ENCODE measurements around the gene TSHB.
A peak's percentile ranks its signal among the peaks of the same experiment; 100 is the strongest.
"Not testable (repeated sequence)": the region's sequence is repeated elsewhere in the genome, so short reads cannot be mapped to it uniquely, and the experiment has no call there.

The TSHB gene

GRCh38 chr1:115029526-115029925, at the start of gene TSHB:
Gene TSHB, plus strand, starts transcription at chr1:115029826. Its CDS starts 3,537 bp downstream, at chr1:115033363.
- no peak for DNase-seq (ENCODE audit: low read depth in 2 of 2, low spot score in 1 of 2)

DNA sequence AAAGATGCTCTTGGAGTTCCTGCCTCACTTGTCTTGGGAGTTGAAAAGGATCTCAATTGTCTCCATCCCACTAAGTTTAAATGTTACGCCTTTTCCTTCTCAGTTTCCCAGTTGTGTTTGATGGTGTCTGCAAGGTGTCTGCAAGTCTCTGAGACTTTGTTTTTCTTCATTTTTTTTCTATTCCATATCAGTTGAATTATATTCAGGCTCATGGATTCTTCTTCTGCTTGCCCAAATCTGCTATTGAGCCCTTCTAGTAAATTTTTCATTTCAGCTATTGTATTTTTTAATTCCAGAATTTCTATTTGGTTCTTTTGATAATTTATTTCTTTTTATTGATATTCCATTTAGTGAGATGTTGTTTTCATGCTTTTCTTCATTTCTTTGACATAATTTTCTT, 47.4 kb upstream of the TSHB start:
- DNase-seq (ENCODE audit: low read depth in 2 of 2, low spot score in 1 of 2) = no peak

DNA sequence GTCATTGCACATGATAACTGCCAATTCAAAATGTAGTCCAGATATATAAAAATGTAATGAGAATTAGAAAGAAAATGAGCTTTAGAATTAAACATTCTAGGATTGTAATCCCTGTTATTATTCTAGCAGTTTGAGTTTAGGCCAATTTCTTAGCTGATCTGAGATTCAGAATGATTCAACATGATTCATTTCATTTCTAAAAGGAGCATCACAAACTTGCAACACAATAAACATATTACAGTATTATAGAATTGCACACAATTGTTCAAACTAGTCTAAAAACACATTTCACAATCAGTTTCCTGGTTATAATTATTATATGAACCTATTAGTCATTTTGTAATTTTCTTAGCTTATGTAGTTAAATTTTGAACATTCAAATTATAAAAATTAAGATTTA, 43.3 kb upstream of the TSHB start:
- DNase-seq (ENCODE audit: low read depth in 2 of 2, low spot score in 1 of 2) = no peak

- no peak for DNase-seq (ENCODE audit: low read depth in 2 of 2, low spot score in 1 of 2)
Observed at GRCh38 chr1:114988095-114988494, 41.5 kb upstream of the TSHB start.

GRCh38 chr1:114997510-114998289, 31.9 kb upstream of the TSHB start:
- no peak for DNase-seq (ENCODE audit: low read depth in 2 of 2, low spot score in 1 of 2)

DNA sequence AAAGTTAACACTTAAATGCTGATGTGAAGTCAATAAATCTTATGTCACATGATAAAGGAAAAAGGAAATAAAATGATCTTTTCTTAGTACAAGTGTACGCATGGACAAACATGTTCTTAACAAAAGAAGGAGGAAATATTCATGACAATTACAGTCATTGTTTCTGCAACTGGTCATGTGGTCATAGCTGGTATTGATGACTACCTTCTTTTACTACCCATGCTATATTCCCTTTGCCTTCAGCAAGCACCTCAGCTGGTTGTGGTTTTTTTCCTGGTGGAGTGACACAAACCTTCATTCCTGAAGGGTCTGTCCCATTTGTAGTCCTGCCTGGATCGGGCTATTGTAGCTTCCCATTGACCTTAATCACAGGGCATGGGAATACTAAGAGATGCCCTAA, 23.4 kb upstream of the TSHB start:
- no peak for DNase-seq (ENCODE audit: low read depth in 2 of 2, low spot score in 1 of 2)

- DNase-seq (ENCODE audit: low read depth in 2 of 2, low spot score in 1 of 2) = no peak
Observed at GRCh38 chr1:115012006-115012405, 17.6 kb upstream of the TSHB start.

DNA sequence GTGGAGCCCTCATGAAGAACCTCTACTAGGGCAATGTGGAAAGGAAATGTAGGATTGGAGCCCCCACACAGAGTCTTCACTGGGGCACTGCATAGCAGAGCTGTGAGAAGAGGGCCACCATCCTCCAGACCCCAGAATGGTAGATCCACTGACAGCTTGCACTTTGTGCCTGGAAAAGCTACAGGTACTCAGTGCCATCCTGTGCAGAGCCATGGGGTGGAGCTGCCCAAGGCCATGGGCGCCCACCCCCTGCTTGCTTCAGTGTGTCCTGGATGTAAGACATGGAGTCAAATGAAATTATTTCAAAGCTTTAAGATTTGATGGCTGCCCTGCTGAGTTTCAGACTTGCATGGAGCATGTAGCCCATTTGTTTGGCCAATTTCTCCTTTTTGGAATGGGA, 17.2 kb upstream of the TSHB start:
- no peak for DNase-seq (ENCODE audit: low read depth in 2 of 2, low spot score in 1 of 2)

GRCh38 chr1:115013792-115014191, 15.8 kb upstream of the TSHB start:
- no peak for DNase-seq (ENCODE audit: low read depth in 2 of 2, low spot score in 1 of 2)

GRCh38 chr1:115019549-115019948, 10.1 kb upstream of the TSHB start:
- DNase-seq (ENCODE audit: low read depth in 2 of 2, low spot score in 1 of 2) = not testable (repeated sequence)

GRCh38 chr1:115021145-115021544, 8.5 kb upstream of the TSHB start:
- no peak for DNase-seq (ENCODE audit: low read depth in 2 of 2, low spot score in 1 of 2)

DNA sequence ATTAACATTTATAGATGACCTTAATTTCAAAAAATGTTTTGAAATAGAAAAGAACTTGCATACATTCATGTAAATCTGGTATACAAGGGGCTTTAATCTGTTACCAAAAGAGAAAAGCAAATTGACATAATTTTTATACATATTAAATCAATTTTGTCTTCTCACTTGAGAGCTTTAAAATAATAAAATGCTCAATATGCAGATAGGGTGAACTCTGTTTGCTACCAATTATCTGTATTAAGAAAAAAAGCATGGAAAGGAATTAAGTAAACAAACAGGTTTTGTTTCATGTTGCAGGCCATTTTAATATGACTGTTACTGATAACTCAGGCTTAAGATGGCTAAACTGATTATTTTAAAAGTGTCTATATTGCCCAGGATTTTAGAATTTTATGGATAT, 6.0 kb upstream of the TSHB start:
- DNase-seq (ENCODE audit: low read depth in 2 of 2, low spot score in 1 of 2) = no peak

GRCh38 chr1:115031595-115031994, 2.0 kb downstream of the TSHB start:
- no peak for DNase-seq (ENCODE audit: low read depth in 2 of 2, low spot score in 1 of 2)

GRCh38 chr1:115035652-115036051, 6.0 kb downstream of the TSHB start:
- no peak for DNase-seq (ENCODE audit: low read depth in 2 of 2, low spot score in 1 of 2)

DNA sequence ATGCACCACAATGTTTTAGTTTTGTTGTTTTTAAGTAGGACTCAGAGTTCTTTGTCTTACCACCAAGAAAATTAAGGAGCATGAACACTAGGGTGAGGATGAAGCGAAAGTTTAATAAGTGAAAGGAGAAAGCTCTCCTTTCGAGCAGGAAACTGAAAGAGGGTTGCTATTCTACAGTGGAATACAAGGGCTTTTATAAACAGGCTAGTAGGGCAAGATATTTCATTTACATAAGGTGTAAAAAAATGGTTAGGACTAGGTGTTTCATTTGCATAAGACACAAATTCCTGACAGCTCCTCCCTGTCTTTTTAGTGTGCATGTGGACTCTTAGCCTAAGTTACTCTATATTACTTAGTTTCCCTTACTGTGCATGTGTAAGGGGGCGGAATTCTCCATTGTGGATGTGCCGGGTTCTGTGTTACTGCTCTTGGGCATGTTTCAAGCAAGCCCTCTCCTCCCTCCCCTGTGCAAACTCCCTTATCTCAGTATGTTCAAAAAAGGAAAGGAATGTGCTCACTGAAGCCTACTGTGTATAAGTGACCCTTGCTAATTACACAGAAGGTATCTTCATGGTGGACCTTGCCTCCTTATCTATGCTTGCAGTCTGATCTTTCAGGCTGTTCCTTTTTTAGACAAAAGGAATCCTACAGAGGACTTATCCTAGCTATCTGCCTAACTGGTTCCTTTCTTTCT, 7.3 kb downstream of the TSHB start:
- no peak for DNase-seq (ENCODE audit: low read depth in 2 of 2, low spot score in 1 of 2)

- no peak for DNase-seq (ENCODE audit: low read depth in 2 of 2, low spot score in 1 of 2)
Observed at GRCh38 chr1:115040501-115040900, 10.9 kb downstream of the TSHB start.

DNA sequence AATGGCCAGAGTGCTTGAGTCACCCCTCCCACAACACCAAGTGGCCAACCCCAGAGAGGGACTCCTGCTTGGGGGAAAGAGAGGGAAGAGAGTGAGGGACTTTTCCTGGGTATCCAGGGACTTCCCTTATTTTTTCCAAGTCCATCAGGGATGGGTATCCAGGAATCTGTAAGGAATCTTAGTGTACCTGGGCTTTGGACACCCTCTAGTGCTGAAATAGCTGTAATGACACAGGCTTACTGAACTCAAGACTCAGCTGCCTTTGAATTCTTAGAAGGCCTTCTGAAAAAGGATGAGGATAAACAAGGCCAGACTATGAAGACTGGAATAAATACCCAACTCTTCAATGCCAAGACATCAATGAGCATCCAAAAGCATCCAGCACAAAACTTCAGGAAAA, 12.0 kb downstream of the TSHB start:
- no peak for DNase-seq (ENCODE audit: low read depth in 2 of 2, low spot score in 1 of 2)

DNA sequence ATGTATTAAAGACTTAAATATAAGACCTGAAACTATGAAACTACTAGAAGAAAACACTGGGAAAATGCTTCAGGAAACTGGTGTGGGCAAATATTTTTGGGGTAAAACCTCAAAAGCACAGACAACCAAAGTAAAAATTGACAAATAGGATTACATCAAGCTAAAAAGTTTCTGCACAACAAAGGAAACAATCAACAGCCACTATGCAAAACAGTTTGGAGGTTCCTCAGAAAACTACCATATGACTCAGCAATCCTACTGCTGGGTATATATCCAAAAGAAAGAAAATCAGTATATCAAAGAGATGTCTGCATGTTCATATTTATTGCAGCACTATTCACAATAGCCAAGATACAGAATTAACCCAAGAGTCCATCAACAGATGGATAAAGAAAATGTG, 17.1 kb downstream of the TSHB start:
- DNase-seq (ENCODE audit: low read depth in 2 of 2, low spot score in 1 of 2) = no peak

DNA sequence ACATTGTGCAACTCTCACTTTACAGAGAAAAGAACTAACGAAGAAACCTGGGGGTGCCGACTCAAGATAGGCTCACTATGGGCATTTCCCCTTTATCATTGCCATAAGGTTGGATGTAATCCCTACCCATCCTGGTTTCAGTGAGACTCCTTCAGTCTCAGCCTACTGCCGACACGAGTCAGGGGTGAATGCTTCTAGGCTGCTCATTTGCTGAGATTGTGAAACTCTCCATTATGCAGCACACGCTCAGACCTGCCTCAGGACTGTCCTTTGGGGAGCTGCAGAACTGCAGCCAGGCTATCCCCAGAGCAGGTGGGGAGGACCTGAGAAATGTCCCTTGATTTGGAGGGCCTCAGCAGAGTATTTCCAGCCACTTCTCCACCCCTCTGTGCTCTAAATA, 22.2 kb downstream of the TSHB start:
- DNase-seq (ENCODE audit: low read depth in 2 of 2, low spot score in 1 of 2) = no peak

- peak in 1 of 2 donors; percentile 11 for DNase-seq (ENCODE audit: low read depth in 2 of 2, low spot score in 1 of 2)
Observed at GRCh38 chr1:115052454-115053083, 22.9 kb downstream of the TSHB start.

DNA sequence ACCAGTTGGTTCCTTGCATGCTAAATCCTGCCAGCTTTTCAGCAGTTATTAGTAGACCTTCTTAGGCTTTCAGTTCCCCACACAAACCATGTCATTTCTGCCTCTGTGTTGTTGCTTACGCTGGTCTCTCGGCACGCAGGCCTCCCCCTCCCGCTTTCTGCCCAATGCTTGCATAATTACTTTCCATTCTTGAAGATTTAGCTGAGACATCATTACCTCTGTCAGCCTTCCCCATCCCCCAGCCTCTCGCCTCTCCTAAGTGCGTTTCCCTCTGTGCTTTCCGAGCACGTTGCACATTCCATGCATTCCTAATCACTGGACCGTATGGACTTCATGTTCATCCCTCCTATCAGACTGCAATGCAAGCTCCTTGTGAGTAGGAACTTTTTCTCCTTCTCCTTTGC, 26.8 kb downstream of the TSHB start:
- no peak for DNase-seq (ENCODE audit: low read depth in 2 of 2, low spot score in 1 of 2)

- DNase-seq (ENCODE audit: low read depth in 2 of 2, low spot score in 1 of 2) = no peak
Observed at GRCh38 chr1:115057661-115058254, 28.1 kb downstream of the TSHB start.

All from stimulated activated CD8-positive, alpha-beta memory T cell treated with anti-CD3 and anti-CD28 coated beads, Interleukin-4, amount 100 ng/mL, for 1 hour (primary cell).